Liver (tissue), 3 donors: Measurements from ENCODE around the gene PPP2R3B.

ENCODE experiments used
- ATF3 ChIP-seq: IDR thresholded peaks from 2 replicates; pipeline ENCODE4 v1.6.1; 2016; ENCODE audit warnings: antibody characterized with exemption
- FOXA1 ChIP-seq: IDR thresholded peaks from 2 replicates; pipeline ENCODE4 v1.6.1; 2016; ENCODE audit warnings: antibody characterized with exemption
- GABPA ChIP-seq, 2 donors: IDR thresholded peaks in 1 of 2; conservative IDR thresholded peaks in 1 of 2; 2 replicates each; pipeline ENCODE4 v1.6.1; 2016; ENCODE audit warnings: antibody characterized with exemption in 2 of 2, mild to moderate bottlenecking in 1 of 2, moderate library complexity in 1 of 2
- RAD21 ChIP-seq, 2 donors: IDR thresholded peaks; 2 replicates each; pipeline ENCODE4 v1.6.1; 2016; ENCODE audit warnings: antibody characterized with exemption in 2 of 2, mild to moderate bottlenecking in 2 of 2
- REST ChIP-seq: IDR thresholded peaks from 2 replicates; pipeline ENCODE4 v1.6.1; 2016; ENCODE audit warnings: antibody characterized with exemption, mild to moderate bottlenecking
- SP1 ChIP-seq: IDR thresholded peaks from 2 replicates; pipeline ENCODE4 v1.6.1; 2018; ENCODE audit warnings: antibody characterized with exemption, mild to moderate bottlenecking
- TAF1 ChIP-seq: conservative IDR thresholded peaks from 2 replicates; pipeline ENCODE4 v1.6.1; 2016; ENCODE audit warnings: antibody characterized with exemption, mild to moderate bottlenecking
- YY1 ChIP-seq: IDR thresholded peaks from 2 replicates; pipeline ENCODE4 v1.6.1; 2016; ENCODE audit warnings: antibody characterized with exemption, mild to moderate bottlenecking
- TF ChIP-seq, protein P1 (sequence below): fragments of 150-350 bp; IDR thresholded peaks from 2 replicates; pipeline ENCODE4 v1.5.1; 2017; ENCODE audit warnings: improper control_type of control experiment, low read depth, low read length; ENCODE audit not compliant: missing input control
- TF ChIP-seq, protein P2 (sequence below): IDR thresholded peaks from 2 replicates; pipeline ENCODE4 v1.6.1; 2016; ENCODE audit warnings: antibody characterized with exemption
- TF ChIP-seq, protein P3 (sequence below): IDR thresholded peaks from 2 replicates; pipeline ENCODE4 v1.6.1; 2016; ENCODE audit warnings: antibody characterized with exemption
- donor health status: healthy.
- donor health status: healthy.

- no peak for TF ChIP-seq REST
- TF ChIP-seq, protein P1, sequence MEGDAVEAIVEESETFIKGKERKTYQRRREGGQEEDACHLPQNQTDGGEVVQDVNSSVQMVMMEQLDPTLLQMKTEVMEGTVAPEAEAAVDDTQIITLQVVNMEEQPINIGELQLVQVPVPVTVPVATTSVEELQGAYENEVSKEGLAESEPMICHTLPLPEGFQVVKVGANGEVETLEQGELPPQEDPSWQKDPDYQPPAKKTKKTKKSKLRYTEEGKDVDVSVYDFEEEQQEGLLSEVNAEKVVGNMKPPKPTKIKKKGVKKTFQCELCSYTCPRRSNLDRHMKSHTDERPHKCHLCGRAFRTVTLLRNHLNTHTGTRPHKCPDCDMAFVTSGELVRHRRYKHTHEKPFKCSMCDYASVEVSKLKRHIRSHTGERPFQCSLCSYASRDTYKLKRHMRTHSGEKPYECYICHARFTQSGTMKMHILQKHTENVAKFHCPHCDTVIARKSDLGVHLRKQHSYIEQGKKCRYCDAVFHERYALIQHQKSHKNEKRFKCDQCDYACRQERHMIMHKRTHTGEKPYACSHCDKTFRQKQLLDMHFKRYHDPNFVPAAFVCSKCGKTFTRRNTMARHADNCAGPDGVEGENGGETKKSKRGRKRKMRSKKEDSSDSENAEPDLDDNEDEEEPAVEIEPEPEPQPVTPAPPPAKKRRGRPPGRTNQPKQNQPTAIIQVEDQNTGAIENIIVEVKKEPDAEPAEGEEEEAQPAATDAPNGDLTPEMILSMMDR = no peak
- TF ChIP-seq, protein P2, sequence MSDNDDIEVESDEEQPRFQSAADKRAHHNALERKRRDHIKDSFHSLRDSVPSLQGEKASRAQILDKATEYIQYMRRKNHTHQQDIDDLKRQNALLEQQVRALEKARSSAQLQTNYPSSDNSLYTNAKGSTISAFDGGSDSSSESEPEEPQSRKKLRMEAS = no peak
- no peak for TF ChIP-seq ATF3
- no peak for TF ChIP-seq TAF1
- no peak for TF ChIP-seq FOXA1
- no peak for TF ChIP-seq GABPA (IDR thresholded peaks at IDR 0.05 in 1 of 2, conservative IDR thresholded peaks at IDR 0.05 in 1 of 2)
- TF ChIP-seq SP1 = no peak
- TF ChIP-seq, protein P3, sequence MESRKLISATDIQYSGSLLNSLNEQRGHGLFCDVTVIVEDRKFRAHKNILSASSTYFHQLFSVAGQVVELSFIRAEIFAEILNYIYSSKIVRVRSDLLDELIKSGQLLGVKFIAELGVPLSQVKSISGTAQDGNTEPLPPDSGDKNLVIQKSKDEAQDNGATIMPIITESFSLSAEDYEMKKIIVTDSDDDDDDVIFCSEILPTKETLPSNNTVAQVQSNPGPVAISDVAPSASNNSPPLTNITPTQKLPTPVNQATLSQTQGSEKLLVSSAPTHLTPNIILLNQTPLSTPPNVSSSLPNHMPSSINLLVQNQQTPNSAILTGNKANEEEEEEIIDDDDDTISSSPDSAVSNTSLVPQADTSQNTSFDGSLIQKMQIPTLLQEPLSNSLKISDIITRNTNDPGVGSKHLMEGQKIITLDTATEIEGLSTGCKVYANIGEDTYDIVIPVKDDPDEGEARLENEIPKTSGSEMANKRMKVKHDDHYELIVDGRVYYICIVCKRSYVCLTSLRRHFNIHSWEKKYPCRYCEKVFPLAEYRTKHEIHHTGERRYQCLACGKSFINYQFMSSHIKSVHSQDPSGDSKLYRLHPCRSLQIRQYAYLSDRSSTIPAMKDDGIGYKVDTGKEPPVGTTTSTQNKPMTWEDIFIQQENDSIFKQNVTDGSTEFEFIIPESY = no peak
- TF ChIP-seq YY1 = no peak
- TF ChIP-seq RAD21 (IDR thresholded peaks at IDR 0.05) = no peak
These were observed 3.8 kb upstream of the PPP2R3B start for GRCh38 chrX:390459-390858.
